ENCODE results near the gene MRPS21.

The MRPS21 gene

DNA sequence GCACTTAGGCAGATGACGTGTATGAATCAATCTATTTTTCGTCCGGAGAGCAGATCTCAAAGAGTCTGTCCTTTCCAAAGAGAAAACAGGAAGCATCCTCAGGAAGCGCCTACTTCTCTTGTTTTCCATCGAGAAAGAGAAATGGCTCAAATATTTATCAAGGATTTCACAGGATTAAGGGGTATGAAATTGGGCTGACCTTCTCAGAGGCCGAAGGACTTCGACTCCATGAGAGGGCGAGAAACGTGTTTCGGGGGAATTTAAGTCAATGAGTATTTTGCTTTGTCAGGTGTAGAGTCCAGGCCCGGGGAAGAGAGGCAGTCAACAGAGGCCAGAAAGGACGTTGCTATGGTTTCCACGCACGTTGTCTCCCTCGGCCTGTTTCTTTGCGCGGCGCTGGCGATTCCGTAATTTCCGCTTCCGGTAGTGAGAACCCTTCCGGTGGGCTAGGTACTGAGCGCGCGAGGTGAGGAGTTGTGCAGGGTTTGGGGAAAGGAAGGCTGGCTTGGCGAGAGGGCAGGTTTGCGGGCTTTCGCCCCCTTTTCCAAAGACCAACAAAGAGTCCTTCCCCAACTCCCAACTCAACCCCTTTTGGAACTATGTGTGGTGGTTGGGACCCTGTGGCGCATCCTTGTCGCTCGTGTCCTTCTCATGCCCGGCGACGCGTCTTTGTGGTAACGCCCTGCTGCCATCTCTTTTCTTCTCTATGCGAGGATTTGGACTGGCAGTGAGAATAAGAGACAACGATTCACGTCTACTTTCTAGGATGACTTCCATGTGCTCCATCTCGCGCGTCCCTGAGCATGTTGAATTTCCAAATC lies at the start of gene MRPS21:
Gene MRPS21 (plus strand): TSS at position 429 of the 821 bp plus-strand sequence. CDS start 506 bp downstream, outside the sequence.
- no peaks in the 10 kb centered on the region for H3K9me3 ChIP-seq
- H3K27me3 ChIP-seq (ENCODE audit: low read depth), result no peaks in the 10 kb centered on the region
- H3K36me3 ChIP-seq (replicated peaks), result peaks cover 37% of the 10 kb centered on the region
- peak; percentile 88 to 94 for DNase-seq (ENCODE audit: low spot score in 2 of 2)
- peaks cover 15% of the 10 kb centered on the region for H3K4me1 ChIP-seq
- in situ Hi-C loops (cut with MboI; ENCODE audit: low sequenced_read_pairs), result no loop called here
- peak within 1 kb of the TSS; percentile 65 for H3K4me3 ChIP-seq

DNA sequence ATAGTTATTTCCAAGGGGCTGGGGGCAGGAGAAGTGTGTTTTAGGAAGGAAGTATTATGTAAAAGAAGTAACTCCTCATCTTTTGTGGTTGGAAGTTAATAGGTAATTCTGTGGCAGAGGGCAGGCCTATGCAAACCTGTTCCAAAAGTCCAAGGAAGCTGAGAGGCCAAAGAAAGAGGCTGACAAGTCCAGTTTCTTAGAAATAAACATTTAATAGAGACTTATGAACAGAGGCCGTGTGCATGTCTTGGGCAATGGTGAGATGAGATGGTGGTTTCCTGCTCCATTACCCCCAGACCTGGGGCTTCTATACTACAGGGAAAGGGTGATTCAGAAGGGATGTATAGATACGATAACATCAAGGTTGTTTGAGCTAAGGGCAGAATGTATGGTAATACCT lies 43.7 kb upstream of the MRPS21 start:
- Histone ChIP-seq H3K27me3 (ENCODE audit: low read depth) (no peaks in the 10 kb centered on the region; the same call in 1 of the 2 replicates), H3K9me3 (no peaks in the 10 kb centered on the region), H3K4me3 (no peak overlapping the region), H3K36me3 (replicated peaks) (no peaks in the 10 kb centered on the region), H3K4me1 (no peaks in the 10 kb centered on the region)
- no peak for DNase-seq (ENCODE audit: low spot score in 2 of 2)
- in situ Hi-C loops (cut with MboI; ENCODE audit: low sequenced_read_pairs), result no loop called here

DNA sequence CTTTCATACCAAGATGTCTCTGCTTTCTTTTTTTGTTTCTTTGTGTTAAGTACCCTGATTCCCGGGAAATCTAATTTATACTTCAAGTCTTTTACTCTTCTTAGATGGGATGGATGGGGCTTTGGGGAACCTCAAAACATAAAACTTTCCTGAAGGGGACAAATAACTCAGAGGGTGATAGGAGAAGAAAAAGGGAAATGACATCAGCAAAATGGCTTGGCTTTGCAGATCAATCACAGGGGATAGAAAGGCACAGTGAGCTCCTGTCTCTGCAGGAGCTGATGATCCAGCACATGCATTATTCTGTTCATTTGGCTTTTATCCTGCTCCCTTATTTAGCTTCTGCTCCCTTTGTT lies 37.5 kb upstream of the MRPS21 start:
- DNase-seq (ENCODE audit: low spot score in 2 of 2), result no peak

DNA sequence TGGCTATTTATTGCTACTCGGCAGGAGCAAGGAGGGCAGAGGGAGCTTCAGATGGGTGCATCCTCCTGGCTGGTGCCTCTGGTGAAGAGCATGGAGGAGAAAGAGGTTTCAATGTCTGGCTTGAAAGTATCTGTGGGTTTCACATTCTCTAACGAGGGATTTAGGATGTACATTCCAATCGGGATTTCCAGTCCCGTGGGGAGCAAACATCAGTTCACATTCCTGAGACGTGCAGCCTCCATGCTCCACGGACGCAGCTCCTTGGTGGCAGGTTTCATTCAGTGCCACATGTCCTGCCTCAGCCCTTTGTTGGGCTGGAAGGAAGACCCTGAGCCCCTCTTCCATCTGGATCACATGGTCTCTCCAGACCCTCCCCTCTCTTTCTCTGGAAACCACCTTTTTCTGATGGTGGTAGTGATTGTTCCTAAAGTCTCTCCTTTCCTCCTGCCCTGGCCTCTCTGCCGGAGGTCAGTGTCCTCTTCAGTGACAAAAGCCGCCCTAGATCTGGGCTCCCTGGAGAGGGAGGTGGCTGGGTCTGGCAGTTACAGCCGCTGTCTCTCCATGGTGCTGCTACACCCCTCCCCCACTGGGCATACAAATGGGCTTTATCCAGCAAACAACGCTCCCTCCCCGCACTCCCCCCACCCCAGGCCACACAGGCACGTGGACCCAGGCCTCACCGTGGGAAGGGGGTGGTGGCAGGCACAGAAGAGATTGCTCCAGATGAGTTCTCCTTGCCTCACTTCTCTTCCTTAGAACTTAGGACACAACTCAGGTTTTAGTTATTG lies 36.9 kb upstream of the MRPS21 start:
- DNase-seq (ENCODE audit: low spot score in 2 of 2), result peak; percentile 41 to 58
- H3K4me3 ChIP-seq, result no peak overlapping the region
- in situ Hi-C loops (cut with MboI; ENCODE audit: low sequenced_read_pairs), result no loop called here

More for the DNA sequence above, 37.5 kb upstream of the MRPS21 start:
- Histone ChIP-seq H3K4me1 (peaks cover 31% of the 10 kb centered on the region), H3K36me3 (replicated peaks) (no peaks in the 10 kb centered on the region), H3K4me3 (no peak overlapping the region), H3K9me3 (no peaks in the 10 kb centered on the region), H3K27me3 (ENCODE audit: low read depth) (no peaks in the 10 kb centered on the region; the same call in 1 of the 2 replicates)
- in situ Hi-C loops (cut with MboI; ENCODE audit: low sequenced_read_pairs), result no loop called here

DNA sequence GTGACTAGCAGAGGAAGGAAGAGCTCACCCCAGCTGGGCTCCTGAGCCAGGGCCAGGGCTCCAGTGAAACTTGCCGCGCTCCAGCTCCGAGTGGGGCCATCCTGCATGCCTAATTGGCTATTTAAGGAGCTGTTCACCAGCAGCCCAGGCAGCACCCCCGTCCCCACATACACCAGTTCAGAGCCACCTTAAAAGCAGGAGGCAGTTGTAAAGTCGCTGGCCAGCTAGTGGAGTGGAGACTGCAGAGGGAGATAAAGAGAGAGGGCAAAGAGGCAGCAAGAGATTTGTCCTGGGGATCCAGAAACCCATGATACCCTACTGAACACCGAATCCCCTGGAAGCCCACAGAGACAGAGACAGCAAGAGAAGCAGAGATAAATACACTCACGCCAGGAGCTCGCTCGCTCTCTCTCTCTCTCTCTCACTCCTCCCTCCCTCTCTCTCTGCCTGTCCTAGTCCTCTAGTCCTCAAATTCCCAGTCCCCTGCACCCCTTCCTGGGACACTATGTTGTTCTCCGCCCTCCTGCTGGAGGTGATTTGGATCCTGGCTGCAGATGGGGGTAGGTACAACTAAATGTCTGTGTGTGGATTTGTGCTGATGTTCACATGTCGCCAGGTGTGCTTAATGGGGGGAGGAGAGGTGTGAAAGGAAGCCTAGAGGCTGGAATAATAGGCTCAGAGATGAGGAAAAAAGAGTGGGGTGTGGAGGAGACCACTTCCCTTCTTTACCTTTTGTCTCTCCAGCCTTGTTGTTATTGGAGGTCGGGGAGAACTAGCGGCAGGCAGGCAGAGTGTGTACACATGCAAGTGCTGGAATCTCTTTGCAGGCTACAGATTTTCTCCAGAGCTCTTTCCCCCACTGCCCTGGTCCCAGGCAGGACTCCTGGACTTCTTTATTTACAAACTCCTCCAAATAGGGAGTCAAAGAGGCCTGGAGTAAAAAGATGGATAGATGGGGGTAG lies 35.8 kb upstream of the MRPS21 start, which contains the start of gene CA14:
Gene CA14 (plus strand): TSS at position 151 of the 962 bp plus-strand sequence. CDS start 355 bp downstream, at position 506.
- in situ Hi-C loops (cut with MboI; ENCODE audit: low sequenced_read_pairs), result no loop called here
- no peak for DNase-seq (ENCODE audit: low spot score in 2 of 2)
- no peak within 1 kb of the TSS for H3K4me3 ChIP-seq

More for the DNA sequence above, 36.9 kb upstream of the MRPS21 start:
- Histone ChIP-seq H3K4me1 (peaks cover 31% of the 10 kb centered on the region), H3K9me3 (no peaks in the 10 kb centered on the region), H3K36me3 (replicated peaks) (no peaks in the 10 kb centered on the region), H3K27me3 (ENCODE audit: low read depth) (no peaks in the 10 kb centered on the region)

DNA sequence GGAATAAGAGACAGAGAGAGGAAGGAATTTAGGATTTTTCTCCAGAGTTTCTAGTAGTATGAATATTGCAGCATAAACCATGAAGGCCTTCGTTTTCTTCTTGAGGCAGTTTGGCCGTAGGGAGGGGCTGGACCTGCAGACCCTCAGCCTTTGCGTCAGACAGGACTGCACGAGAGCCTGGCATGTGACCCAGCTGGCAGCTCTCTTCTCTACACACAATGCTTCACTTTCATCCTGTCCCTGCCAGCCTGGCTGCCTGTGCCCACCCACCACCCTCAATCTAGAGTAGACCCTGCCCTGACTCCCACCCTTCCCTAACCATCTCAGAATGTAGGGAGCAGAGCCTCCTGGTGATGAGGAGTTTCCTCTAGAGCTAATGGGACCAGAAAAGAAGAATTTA lies 34.4 kb upstream of the MRPS21 start:
- Histone ChIP-seq H3K4me3 (no peak overlapping the region), H3K4me1 (peaks cover 31% of the 10 kb centered on the region)
- in situ Hi-C loops (cut with MboI; ENCODE audit: low sequenced_read_pairs), result no loop called here

More for the DNA sequence above, 35.8 kb upstream of the MRPS21 start, which contains the start of gene CA14:
- H3K27me3 ChIP-seq (ENCODE audit: low read depth), result no peaks in the 10 kb centered on the region
- H3K9me3 ChIP-seq, result no peaks in the 10 kb centered on the region
- H3K4me1 ChIP-seq, result peaks cover 31% of the 10 kb centered on the region
- no peaks in the 10 kb centered on the region for H3K36me3 ChIP-seq (replicated peaks)

DNA sequence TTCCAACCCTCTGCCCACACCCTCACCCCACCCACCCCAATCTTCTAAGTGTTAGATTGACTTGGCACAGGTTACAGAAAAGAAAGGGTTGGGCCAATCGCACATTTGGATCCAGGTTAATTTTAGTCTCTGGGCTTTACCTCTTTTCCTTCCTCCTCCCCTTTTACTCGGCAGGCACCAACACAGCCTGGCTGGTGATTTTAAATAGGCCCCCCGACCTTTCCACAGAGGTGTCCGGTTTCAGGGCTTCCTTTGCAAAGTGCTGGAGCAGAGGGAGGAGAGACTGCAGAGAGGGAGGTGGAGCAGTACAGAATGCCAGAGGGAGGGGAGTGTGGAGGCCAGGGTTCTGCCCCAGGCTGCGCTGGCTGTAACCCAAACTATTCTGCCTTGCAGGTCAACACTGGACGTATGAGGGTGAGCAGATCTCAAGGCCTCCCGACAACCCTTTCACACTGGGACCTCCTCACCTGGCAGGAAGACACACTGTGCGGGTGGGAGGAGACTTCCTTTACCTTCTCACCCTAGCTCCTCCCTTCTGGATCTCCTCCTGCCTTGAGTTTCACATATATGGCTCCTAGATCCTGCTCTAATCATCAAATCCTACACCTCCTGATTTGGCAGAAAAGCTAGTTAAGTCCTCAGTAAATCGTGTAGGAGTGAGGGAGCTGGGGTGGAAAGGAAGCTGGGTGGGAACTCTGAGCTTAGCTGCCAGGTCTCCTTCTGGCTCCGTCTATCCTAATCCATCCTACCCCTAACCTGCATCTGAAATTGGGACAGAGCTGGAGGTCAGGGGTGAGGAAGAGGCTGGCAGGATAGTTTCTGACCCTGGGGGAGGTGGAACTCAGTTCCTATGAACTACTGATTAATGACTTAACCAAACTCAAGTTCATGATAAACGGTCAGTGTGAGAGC lies 33.6 kb upstream of the MRPS21 start:
- no peaks in the 10 kb centered on the region for H3K9me3 ChIP-seq
- DNase-seq (ENCODE audit: low spot score in 2 of 2), result peak; percentile 80 to 81
- H3K4me1 ChIP-seq, result peaks cover 31% of the 10 kb centered on the region
- peaks cover 7% of the 10 kb centered on the region; the same call in 1 of the 2 replicates for H3K36me3 ChIP-seq (replicated peaks)
- in situ Hi-C loops (cut with MboI; ENCODE audit: low sequenced_read_pairs), result no loop called here
- no peak overlapping the region for H3K4me3 ChIP-seq
- no peaks in the 10 kb centered on the region for H3K27me3 ChIP-seq (ENCODE audit: low read depth)

More for the DNA sequence above, 34.4 kb upstream of the MRPS21 start:
- Histone ChIP-seq H3K36me3 (replicated peaks) (no peaks in the 10 kb centered on the region), H3K27me3 (ENCODE audit: low read depth) (no peaks in the 10 kb centered on the region), H3K9me3 (no peaks in the 10 kb centered on the region)
- DNase-seq (ENCODE audit: low spot score in 2 of 2), result no peak

DNA sequence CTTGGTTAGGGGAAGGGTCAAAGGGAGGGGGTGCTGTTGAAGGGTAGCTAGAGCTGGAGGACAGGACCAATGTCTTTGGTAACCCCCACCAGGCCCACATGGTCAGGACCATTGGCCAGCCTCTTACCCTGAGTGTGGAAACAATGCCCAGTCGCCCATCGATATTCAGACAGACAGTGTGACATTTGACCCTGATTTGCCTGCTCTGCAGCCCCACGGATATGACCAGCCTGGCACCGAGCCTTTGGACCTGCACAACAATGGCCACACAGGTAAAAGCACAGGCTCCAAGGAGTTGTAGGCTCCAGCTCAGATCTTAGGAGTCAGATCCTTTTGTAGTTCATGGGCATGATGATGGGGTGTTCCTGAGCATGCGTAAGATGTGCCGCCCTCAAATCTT lies 32.3 kb upstream of the MRPS21 start:
- Histone ChIP-seq H3K36me3 (replicated peaks) (peaks cover 16% of the 10 kb centered on the region), H3K27me3 (ENCODE audit: low read depth) (no peaks in the 10 kb centered on the region), H3K4me3 (no peak overlapping the region), H3K9me3 (no peaks in the 10 kb centered on the region), H3K4me1 (peaks cover 27% of the 10 kb centered on the region)
- in situ Hi-C loops (cut with MboI; ENCODE audit: low sequenced_read_pairs), result no loop called here
- no peak for DNase-seq (ENCODE audit: low spot score in 2 of 2)

DNA sequence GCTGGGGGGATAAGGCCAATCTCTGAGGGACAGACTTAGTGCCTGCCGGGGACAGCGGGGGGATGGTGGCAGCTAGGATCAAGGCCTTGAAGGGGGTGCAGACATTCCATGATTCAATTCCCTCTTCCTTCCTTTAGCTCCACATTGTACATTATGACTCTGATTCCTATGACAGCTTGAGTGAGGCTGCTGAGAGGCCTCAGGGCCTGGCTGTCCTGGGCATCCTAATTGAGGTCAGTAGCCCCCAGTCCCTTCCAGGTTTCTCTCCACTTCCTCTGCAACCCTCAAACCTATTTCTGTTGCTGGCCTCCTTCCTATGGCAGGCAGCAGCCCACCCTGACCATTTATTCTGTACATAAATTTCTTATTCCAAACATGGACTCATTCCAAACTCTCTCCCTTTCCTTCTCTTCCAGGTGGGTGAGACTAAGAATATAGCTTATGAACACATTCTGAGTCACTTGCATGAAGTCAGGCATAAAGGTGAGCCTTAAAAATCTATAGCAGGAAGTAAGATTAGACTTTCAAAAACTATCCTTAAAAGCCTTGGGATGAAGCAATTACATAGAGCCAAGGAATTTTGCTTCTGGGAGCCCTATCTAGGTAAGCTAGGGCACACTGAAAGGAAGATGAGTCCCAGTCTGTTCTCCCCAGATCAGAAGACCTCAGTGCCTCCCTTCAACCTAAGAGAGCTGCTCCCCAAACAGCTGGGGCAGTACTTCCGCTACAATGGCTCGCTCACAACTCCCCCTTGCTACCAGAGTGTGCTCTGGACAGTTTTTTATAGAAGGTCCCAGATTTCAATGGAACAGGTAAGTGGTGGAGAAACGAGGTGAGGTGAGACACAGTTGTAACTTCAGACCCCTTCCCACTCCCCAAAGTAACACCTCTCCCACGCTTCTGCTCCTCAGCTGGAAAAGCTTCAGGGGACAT lies 31.0 kb upstream of the MRPS21 start:
- in situ Hi-C loops (cut with MboI; ENCODE audit: low sequenced_read_pairs), result no loop called here
- H3K4me3 ChIP-seq, result no peak overlapping the region
- no peaks in the 10 kb centered on the region for H3K27me3 ChIP-seq (ENCODE audit: low read depth)
- H3K36me3 ChIP-seq (replicated peaks), result peaks cover 26% of the 10 kb centered on the region
- H3K9me3 ChIP-seq, result no peaks in the 10 kb centered on the region
- peaks cover 15% of the 10 kb centered on the region for H3K4me1 ChIP-seq
- no peak for DNase-seq (ENCODE audit: low spot score in 2 of 2)

DNA sequence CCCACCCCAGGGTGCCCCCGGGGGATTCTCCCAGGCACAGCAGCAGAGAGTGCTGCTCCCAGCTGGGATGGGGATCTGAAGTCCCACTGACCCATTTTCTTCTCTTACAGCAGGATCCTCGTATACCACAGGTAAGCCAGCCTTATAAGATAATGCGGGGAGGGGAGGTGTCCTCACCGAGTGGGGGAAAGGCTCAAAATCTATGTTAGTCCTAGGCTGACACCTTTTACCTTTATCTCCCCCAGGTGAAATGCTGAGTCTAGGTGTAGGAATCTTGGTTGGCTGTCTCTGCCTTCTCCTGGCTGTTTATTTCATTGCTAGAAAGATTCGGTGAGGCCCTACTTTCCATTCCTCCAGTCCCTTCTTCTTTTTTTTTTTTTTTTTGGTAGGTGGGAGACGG lies 30.1 kb upstream of the MRPS21 start:
- H3K27me3 ChIP-seq (ENCODE audit: low read depth), result no peaks in the 10 kb centered on the region
- in situ Hi-C loops (cut with MboI; ENCODE audit: low sequenced_read_pairs), result no loop called here
- H3K4me1 ChIP-seq, result peaks cover 11% of the 10 kb centered on the region

DNA sequence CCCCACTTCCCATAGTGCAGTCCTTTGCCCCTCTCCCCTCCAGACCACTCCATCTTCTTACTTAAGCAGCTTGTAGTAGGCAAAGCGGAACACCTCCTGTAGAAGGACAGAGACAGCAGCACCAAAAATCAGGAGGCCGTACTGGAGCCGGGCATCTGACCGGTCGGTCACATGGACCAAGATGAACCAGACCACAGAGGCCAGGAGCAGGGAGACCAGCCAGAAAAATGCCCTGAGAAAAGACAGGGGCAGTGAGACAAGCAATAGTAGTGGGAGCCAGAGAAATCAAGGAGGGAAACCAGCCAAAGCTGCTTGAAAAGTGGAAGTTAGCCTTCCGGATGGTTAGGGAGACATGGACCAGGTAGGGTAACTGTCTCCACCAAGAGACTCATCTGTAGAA lies 25.8 kb upstream of the MRPS21 start:
- Histone ChIP-seq H3K4me1 (peaks cover 3% of the 10 kb centered on the region), H3K9me3 (no peaks in the 10 kb centered on the region), H3K27me3 (ENCODE audit: low read depth) (no peaks in the 10 kb centered on the region), H3K36me3 (replicated peaks) (peaks cover 26% of the 10 kb centered on the region), H3K4me3 (peak overlapping the region; percentile 80)
- in situ Hi-C loops (cut with MboI; ENCODE audit: low sequenced_read_pairs), result no loop called here
- no peak for DNase-seq (ENCODE audit: low spot score in 2 of 2)

More for the DNA sequence above, 30.1 kb upstream of the MRPS21 start:
- no peak for DNase-seq (ENCODE audit: low spot score in 2 of 2)
- H3K9me3 ChIP-seq, result no peaks in the 10 kb centered on the region
- H3K4me3 ChIP-seq, result no peak overlapping the region
- H3K36me3 ChIP-seq (replicated peaks), result peaks cover 26% of the 10 kb centered on the region

All from HAP-1 (cell line).